Stomach smooth muscle (tissue), 2 donors: ENCODE data around the gene RNF151.

Source experiments
- H3K27ac ChIP-seq: one replicate; pipeline ENCODE4 v1.7.0; 2013; ENCODE audit warnings: mild to moderate bottlenecking, low read length, inconsistent platforms
- H3K27me3 ChIP-seq, 2 donors: one replicate each; pipeline ENCODE4 v1.7.0; 2013; ENCODE audit warnings: low read length in 2 of 2; ENCODE audit not compliant: insufficient read depth in 2 of 2, control insufficient read depth in 1 of 2
- H3K36me3 ChIP-seq, 2 donors: one replicate each; pipeline ENCODE4 v1.7.0; 2013; ENCODE audit warnings: low read length in 2 of 2; ENCODE audit not compliant: control insufficient read depth in 2 of 2, insufficient read depth in 2 of 2
- H3K4me1 ChIP-seq: one replicate; pipeline ENCODE4 v1.7.0; 2013; ENCODE audit warnings: low read length; ENCODE audit not compliant: control insufficient read depth, insufficient read depth
- H3K4me3 ChIP-seq, 2 donors: one replicate each; pipeline ENCODE4 v1.7.0; 2013; ENCODE audit warnings: low read length in 2 of 2
- H3K9ac ChIP-seq, 2 donors: one replicate each; pipeline ENCODE4 v1.7.0; 2013; ENCODE audit warnings: low read length in 2 of 2, mild to moderate bottlenecking in 1 of 2
- H3K9me3 ChIP-seq, 2 donors: one replicate each; pipeline ENCODE4 v1.7.0; 2013; ENCODE audit warnings: low read length in 2 of 2; ENCODE audit not compliant: control insufficient read depth in 2 of 2
- donor health status: healthy.
- donor health status: Pancreatic carcinoma.

The RNF151 gene

DNA sequence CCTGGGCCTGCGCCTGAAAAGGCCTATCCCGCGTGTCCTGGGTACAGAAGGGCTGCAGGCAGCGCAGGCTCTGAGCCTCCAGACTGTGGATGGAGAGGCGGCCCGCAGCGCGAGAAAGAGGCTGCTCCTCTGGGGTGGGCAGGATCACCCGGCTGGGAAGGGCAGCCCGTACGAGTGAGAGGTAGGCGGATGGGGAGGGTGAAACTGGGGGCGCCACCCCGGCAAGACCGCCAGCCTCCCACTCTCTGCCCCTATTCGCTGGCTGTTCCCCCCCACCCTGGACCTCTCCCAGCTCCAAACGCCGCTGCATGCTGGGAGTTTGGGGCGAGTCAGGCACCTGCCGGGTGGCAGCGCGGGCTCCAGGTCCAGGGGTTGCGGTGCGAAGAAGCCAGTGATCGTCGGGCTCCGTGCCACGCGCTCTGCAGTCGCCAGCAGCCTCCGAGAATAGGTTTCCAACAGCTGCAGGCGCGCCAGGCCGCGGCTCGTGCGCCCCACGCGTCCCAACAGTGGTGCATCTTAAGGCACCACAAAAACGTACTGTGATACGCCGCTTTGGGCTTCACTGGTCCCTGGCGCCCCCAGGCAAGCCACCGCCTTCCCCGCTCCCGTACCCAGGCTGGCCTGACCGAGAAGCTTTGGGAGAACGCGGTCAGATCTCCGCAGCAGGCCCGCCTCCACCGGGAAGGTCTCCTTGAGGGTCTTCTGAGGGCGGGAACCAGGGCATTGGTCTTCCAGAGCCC, 13.5 kb downstream of the RNF151 start:
- Histone ChIP-seq H3K4me3 (no peak overlapping the region), H3K4me1 (peaks cover 20% of the 10 kb centered on the region), H3K27ac (no peak overlapping the region), H3K9ac (no peak overlapping the region), H3K36me3 (peaks cover 27 to 29% of the 10 kb centered on the region in 2 donors), H3K27me3 (peaks cover 46 to 49% of the 10 kb centered on the region in 2 donors), H3K9me3 (no peaks in the 10 kb centered on the region)

DNA sequence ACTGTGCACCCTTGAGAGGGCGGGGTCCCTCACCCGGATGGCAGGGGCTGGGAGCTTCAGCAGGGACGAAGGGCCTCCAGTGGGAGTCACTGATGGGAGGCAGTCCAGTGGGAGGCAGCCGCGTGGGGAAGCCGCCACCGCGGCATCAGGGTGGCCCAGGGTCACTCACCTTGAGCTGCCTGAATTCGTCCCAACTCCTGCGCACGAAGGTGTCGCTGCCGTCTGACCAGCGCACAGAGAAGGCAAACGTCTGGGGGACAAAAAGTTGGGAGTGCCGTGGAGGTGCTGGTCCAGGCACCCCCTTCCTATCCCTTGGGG, 14.1 kb downstream of the RNF151 start:
- Histone ChIP-seq H3K36me3 (peaks cover 22 to 26% of the 10 kb centered on the region in 2 donors), H3K27ac (no peak overlapping the region), H3K4me3 (no peak overlapping the region), H3K9ac (no peak overlapping the region), H3K4me1 (peaks cover 24% of the 10 kb centered on the region), H3K27me3 (peaks cover 46 to 47% of the 10 kb centered on the region in 2 donors), H3K9me3 (no peaks in the 10 kb centered on the region)

DNA sequence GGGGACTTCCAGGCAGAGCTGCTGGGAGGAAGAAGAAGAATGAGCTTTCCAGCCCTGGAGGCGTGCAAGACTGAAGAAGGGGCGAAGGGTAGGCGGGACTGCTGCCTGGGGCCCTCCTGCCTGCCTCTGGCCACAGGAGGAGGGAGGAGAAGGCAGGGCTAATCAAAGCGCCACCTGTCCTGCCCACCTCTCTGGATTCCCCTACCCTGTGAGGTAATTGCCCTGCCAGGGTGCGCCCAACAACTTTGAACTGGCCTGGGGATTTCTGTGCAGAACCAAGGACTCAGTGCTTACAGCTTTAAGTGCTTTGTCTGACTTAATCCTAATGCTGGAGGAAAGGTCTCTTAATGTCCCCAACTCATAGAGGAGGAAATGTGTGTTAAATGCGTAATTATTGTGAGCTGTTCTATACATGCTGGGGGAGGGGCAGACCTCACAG, 14.8 kb downstream of the RNF151 start, which contains the start of gene NOXO1:
Gene NOXO1, minus strand, starts transcription at position 72 of the 439 bp plus-strand sequence. CDS start 290 bp downstream, outside the sequence.
- H3K36me3 ChIP-seq, result peaks cover 23 to 26% of the 10 kb centered on the region in 2 donors
- no peak within 1 kb of the TSS for H3K4me3 ChIP-seq
- no peak within 1 kb of the TSS for H3K27ac ChIP-seq
- no peak within 1 kb of the TSS for H3K9ac ChIP-seq
- peaks cover 24% of the 10 kb centered on the region for H3K4me1 ChIP-seq
- H3K27me3 ChIP-seq, result peaks cover 44 to 46% of the 10 kb centered on the region in 2 donors
- H3K9me3 ChIP-seq, result no peaks in the 10 kb centered on the region

DNA sequence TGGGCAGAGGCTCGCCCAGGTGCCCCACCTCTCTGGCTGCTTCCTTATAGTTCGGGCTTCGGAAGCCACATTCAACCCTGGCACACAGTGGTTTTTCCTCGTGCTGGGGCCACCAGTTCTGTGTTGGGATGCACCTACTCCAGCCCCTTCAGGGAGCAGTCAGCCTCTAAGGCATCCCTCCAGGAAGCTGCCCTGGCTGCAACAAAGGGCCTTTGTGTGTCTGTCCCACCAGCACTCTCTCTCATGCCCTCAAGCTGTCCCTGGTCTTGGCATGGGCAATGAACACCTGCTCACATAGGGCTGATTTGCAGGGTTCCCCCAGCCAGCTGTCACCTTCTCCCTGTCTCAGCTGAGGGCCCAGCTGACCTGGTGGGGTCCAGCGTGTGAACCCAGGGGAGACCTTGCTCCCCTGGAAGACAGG, 15.4 kb downstream of the RNF151 start:
- H3K36me3 ChIP-seq, result peaks cover 20 to 25% of the 10 kb centered on the region in 2 donors
- no peak overlapping the region for H3K9ac ChIP-seq
- peaks cover 24% of the 10 kb centered on the region for H3K4me1 ChIP-seq
- no peaks in the 10 kb centered on the region for H3K9me3 ChIP-seq
- no peak overlapping the region for H3K27ac ChIP-seq
- peaks cover 40 to 43% of the 10 kb centered on the region in 2 donors for H3K27me3 ChIP-seq
- no peak overlapping the region for H3K4me3 ChIP-seq

DNA sequence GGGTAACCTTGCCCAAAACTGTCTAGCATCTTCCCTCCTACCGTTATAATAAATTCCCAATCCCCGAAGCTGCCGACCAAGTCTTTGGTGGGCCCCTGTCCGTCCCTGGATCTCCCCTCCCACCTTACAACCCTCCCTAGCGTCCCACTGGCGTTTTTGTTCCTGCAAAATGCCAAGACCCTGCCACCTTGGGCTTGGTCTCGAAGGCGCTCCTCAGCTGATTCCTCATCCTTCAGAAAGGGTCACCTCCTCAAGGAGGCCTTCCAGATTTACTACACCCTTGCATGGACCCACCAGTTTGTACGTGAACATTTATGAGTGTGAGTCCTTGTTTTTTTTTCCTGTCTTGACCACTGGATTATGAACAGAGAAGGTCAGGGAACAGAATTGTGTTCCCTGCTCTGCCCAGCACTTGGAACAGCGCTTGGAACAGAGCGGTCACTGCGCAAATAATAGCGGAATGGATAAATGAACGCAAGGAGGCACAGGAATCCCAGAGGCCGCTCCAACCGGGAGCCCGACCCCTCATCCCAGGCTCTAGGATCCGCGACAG, 16.4 kb downstream of the RNF151 start:
- H3K4me3 ChIP-seq, result peak overlapping the region; percentile 63 to 76
- peaks cover 11 to 18% of the 10 kb centered on the region in 2 donors for H3K36me3 ChIP-seq
- peaks cover 35 to 42% of the 10 kb centered on the region in 2 donors for H3K27me3 ChIP-seq
- H3K9ac ChIP-seq, result no peak overlapping the region
- peaks cover 24% of the 10 kb centered on the region for H3K4me1 ChIP-seq
- no peak overlapping the region for H3K27ac ChIP-seq
- H3K9me3 ChIP-seq, result no peaks in the 10 kb centered on the region

DNA sequence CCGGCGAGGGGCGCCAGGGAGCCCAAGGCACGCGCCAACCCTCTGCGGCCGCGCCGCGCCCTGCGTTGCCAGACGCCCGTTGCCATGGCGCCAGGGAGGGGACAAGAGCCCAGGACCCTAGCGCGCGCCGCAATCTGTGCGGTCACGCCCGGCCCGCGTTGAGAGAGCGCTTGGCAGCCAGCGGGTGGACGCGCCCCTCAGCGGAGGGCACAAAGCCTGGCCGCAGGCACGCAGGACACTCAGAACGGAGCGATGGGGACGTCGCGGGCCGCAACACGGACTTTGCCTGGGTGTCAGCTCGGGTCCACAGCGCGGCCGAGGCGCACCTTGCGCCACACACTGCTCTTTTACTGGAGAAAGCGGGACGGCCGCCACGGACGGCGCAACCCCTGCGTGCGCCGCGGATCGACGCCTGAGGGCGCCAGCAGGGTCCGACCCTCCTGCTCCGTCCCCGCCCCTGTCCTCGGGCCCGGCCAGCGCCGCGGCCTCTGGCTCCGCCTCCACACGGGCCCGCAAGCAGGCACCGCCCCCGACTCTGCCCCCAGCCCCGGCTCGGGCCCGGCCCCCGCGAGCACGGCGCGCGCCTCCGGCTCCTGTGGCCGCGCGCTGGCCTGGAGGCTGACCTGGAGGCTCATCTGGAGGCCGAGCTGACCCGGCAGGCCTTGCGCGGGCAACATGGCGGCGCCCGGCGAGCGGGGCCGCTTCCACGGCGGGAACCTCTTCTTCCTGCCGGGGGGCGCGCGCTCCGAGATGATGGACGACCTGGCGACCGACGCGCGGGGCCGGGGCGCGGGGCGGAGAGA, 17.1 kb downstream of the RNF151 start, which contains the start of gene GFER:
Gene GFER, plus strand, starts transcription at position 650 of the 803 bp plus-strand sequence. Its CDS starts 26 bp downstream, at position 676.
- no peaks in the 10 kb centered on the region for H3K9me3 ChIP-seq
- peaks cover 24% of the 10 kb centered on the region for H3K4me1 ChIP-seq
- peak within 1 kb of the TSS; percentile 63 to 76 for H3K4me3 ChIP-seq
- peaks cover 38 to 40% of the 10 kb centered on the region in 2 donors for H3K27me3 ChIP-seq
- peaks cover 11 to 16% of the 10 kb centered on the region in 2 donors for H3K36me3 ChIP-seq
- H3K27ac ChIP-seq, result no peak within 1 kb of the TSS
- H3K9ac ChIP-seq, result peak within 1 kb of the TSS; percentile 64 to 72

DNA sequence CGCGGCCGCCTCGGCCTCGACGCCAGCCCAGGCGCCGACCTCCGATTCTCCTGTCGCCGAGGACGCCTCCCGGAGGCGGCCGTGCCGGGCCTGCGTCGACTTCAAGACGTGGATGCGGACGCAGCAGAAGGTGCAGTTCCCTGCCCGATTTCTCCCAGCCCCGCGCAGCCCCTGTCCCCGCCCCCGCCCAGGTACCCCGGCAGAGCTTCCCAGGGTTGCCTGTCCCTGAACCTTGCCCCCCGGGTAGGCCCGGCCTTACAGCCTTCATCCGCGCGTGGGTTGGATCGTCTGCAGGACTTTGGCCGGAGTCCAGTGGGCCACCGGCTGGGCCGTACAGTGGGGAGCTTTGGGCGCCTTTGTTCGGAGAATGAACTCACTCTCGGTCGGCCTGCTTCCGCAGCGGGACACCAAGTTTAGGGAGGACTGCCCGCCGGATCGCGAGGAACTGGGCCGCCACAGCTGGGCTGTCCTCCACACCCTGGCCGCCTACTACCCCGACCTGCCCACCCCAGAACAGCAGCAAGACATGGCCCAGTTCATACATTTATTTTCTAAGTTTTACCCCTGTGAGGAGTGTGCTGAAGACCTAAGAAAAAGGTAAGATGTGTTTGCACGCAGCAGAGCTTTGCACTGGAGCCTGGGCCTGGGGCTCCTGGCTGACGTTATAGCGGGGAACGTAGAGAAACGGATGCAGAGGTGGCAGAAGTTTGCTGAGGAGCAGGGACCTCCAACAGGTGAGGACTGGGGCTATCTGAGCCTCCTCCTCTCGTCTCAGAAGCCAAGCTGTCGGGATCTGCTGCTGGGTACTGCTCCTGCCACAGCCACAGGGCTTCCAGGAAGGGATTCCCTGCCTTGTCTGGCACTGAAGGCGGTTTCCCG, 17.9 kb downstream of the RNF151 start:
- peaks cover 24% of the 10 kb centered on the region for H3K4me1 ChIP-seq
- H3K9ac ChIP-seq, result peak overlapping the region; percentile 62 to 72
- H3K27me3 ChIP-seq, result peaks cover 40 to 42% of the 10 kb centered on the region in 2 donors
- H3K4me3 ChIP-seq, result peak overlapping the region; percentile 63 to 76
- H3K36me3 ChIP-seq, result peaks cover 11 to 16% of the 10 kb centered on the region in 2 donors
- no peak overlapping the region for H3K27ac ChIP-seq
- no peaks in the 10 kb centered on the region for H3K9me3 ChIP-seq

DNA sequence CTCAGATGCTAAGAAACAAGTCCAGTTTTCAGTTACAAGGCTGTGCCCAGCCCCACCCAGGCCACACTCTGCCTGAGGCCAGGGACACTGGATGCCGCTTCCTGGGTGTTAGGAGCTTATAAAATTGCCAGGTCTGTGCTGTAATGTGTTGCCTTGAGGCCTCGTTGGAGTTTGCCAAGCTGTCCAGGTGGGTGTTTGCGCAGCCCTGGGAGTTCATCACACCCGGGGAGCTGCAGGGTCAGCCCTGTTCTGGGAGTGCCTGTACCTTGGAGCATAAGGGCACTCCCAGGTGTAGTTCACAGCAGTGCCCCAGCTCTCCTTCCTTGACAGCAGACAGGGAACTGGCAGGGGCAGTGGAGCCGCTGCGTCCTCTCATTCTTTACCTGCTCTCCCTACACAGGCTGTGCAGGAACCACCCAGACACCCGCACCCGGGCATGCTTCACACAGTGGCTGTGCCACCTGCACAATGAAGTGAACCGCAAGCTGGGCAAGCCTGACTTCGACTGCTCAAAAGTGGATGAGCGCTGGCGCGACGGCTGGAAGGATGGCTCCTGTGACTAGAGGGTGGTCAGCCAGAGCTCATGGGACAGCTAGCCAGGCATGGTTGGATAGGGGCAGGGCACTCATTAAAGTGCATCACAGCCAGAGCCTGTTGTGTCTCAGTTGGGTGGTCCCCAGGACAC, 19.0 kb downstream of the RNF151 start:
- Histone ChIP-seq H3K4me1 (peaks cover 26% of the 10 kb centered on the region), H3K27me3 (peaks cover 35 to 38% of the 10 kb centered on the region in 2 donors), H3K9me3 (no peaks in the 10 kb centered on the region), H3K27ac (no peak overlapping the region), H3K36me3 (peaks cover 11 to 16% of the 10 kb centered on the region in 2 donors), H3K4me3 (peak overlapping the region in 1 of 2 donors; percentile 76), H3K9ac (no peak overlapping the region)

DNA sequence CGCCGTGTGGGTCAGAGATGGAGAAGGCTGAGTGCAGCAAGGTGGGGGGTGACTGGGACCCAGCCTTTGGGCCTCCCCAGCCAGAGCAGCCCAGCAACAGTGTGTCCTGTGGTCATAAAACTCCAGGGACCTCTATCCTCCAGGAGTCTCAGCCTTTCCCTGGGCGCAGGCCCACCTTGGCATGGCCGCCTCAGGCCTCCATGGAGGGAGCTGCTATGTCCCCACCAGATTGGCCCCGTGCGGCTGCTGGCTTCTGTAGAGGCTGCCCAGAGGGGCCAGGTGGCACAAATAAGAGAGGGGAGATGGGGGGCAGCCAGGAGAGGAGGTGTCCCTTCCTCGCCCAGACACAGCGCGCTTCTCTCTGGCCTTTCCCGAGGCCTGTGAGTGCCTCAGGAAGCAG, 20.5 kb downstream of the RNF151 start:
- no peak overlapping the region for H3K27ac ChIP-seq
- no peak overlapping the region for H3K9ac ChIP-seq
- peaks cover 39% of the 10 kb centered on the region for H3K4me1 ChIP-seq
- no peaks in the 10 kb centered on the region for H3K9me3 ChIP-seq
- no peak overlapping the region for H3K4me3 ChIP-seq
- H3K27me3 ChIP-seq, result peaks cover 32% of the 10 kb centered on the region in 2 donors
- peaks cover 11 to 16% of the 10 kb centered on the region in 2 donors for H3K36me3 ChIP-seq
